ENCODE measurements around the gene MYT1.

- TF ChIP-seq CTCF (IDR thresholded peaks at IDR 0.05) (no peak), POLR2A (IDR thresholded peaks at IDR 0.05) (no peak)
Observed at GRCh38 chr20:64166721-64167615, 2.7 kb downstream of the MYT1 start.
